Midbrain (tissue), 1 donor: ENCODE data around the gene ROBO1.

ENCODE experiments used
- DNase-seq: peaks from one replicate; lab custom pipeline; 2025; lab: John Stamatoyannopoulos, UW

The ROBO1 gene

DNA sequence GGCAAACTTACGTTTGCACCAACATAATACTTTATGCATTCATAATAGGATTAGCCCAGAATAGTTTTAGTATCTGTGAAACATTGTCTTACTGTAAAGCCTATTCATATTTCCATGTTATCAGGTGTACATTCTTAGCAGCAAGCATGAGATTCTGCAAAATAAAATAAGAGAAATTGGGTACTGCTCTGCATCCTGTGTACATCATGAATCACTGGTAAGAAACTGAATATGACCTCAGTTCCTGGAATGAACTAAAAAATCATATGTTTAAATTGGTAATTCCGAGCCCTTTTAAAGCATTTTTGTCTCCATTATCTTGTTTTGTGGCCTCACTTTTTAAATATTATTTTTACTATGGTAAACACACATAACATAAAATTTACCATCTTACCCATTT, 605.1 kb downstream of the ROBO1 start:
- no peak for DNase-seq

DNA sequence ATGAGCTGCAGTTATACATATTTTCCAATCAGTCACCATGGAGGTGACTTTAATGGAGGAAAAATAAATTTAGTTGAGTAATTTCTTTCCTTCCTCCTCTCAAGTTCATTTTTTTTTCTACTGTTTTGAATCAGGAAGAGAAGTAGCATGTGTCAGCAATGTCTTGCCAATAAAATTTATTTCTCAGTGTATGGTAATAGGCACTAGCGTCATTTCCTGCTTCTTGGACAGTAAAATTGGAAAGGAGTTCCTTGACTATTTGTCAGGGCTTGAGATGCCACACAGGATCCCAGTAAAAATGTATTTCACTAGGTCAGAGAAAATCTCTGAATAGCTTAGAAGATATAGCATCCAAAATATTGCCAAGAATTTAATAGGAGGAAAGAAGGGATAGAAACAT, 605.9 kb downstream of the ROBO1 start:
- DNase-seq: no peak

DNA sequence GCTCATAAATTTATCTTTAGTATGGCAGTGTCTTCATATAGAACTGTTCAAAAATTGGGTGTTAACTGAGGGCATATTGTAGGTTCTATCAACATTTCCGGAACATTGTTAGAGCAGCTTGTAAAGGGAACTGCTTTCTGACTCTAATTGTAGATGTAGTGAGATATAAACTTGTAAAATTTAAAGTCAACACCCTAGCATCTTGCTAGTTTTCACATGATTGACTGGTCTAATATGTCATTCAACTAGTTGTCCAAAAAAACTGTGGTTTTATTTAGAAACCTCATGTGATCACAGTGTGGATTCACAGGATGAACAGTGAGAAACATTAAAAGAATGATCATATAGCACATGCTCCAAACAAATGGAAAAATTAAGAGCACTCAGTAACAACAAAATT, 607.4 kb downstream of the ROBO1 start:
- no peak for DNase-seq

GRCh38 chr3:79159736-79160135, 608.1 kb downstream of the ROBO1 start:
- DNase-seq: no peak

DNA sequence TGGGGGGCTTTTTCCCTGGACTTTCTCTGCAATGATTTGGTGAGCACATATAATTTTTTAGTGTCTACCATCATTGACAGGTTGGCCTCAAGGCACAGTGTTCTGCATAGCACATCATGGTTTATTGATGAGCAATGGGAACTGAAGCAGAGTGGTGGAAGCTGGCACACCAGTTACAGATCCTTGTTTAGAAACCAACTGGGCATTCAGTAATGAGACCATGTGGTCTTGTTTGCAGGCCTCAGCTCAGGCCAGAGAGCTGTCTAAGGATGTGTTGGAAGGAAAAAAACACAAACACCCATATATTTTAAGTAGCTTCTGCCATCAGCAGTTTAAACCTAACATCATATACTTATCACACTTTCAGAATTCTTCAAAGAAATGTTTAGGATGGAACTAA, 610.6 kb downstream of the ROBO1 start:
- no peak for DNase-seq

DNA sequence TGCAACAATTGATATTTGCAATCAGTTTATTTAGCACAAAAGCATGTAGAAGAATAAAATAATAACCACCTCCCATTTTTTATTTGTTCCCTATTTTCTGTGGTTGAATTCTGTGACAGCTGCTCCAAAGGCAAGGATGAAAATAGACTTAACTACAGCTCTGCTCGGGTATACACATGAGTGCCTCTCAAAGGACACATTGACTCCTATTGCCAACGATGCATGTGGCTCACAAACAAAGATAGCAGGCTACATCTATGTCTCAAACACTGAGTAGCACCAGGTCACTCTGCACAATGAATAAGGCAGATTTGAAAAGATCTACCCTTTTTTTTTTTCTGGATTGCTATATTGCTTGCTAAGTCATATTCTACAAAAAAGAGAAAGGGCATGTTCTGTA, 612.9 kb downstream of the ROBO1 start:
- DNase-seq: no peak

GRCh38 chr3:79148786-79149185, 619.0 kb downstream of the ROBO1 start:
- no peak for DNase-seq

DNA sequence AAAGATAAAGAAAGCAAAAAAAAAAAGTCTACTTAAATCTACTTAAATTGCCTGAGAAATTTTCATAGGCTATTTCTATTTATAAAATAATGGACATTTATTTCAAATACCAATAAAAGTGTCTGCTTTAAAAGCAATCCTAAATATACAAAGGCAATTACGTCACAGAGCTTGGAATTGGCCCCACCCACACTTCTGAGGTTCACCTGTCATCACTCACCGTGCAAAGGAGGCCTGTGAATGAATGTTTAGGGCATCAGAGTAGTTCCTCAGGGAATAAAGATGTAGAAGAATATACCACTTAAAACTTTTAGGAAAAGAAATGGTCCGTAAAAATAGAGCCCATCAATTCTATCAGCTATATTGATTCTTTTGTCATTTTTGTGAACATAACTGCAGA, 621.8 kb downstream of the ROBO1 start:
- no peak for DNase-seq

- no peak for DNase-seq
Observed at GRCh38 chr3:79140708-79141107, 627.1 kb downstream of the ROBO1 start.

- DNase-seq: no peak
Observed at GRCh38 chr3:79139395-79140068, 628.3 kb downstream of the ROBO1 start.

DNA sequence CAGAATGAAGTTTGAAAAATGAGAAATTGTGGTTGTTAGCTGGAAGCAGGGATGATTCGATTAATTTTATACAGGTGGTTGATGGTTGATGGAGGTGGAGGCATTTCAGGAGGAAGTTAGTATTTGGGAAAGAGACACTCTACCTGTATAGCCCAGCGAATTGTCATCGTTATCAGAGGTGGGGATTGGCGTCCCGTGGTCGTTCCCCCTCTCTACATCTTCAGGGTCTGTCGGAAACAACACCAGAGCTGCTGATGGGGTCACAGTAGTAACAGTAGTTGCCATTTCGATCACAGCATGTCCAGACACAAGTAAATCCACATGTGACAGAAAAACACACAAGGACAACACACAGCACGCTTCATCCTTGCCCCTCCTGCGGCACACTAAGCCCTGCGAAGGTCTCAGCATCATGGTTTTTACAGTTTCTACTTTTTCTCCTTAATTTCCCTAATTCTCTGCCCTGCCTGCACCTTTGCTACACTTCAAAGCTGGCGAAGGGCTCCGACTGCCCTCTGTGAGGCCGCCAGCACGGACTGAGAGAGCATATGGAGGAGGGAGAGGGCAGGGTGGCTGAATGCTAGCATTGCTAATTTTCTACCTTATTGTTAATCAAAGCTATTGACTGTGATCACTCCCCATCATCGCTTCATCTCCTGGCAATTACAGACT, 642.3 kb downstream of the ROBO1 start:
- DNase-seq: no peak

GRCh38 chr3:79115458-79115857, 652.3 kb downstream of the ROBO1 start:
- DNase-seq: no peak

DNA sequence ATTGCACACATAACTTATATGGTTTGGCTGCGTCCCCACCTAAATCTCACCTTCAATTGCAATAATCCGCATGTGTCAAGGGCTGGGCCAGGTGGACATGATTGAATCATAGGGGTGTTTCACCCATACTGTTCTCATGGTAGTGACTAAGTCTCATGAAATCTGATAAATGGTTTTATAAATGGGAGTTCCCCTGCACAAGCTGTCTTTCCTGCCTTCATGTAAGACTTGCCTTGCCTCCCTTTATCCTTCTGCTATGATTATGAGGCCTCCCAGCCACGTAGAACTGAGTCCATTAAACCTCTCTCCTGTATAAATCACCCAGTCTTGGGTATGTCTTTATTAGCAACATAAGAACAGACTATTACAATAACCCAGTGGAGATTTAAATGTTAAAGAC, 653.9 kb downstream of the ROBO1 start:
- no peak for DNase-seq

DNA sequence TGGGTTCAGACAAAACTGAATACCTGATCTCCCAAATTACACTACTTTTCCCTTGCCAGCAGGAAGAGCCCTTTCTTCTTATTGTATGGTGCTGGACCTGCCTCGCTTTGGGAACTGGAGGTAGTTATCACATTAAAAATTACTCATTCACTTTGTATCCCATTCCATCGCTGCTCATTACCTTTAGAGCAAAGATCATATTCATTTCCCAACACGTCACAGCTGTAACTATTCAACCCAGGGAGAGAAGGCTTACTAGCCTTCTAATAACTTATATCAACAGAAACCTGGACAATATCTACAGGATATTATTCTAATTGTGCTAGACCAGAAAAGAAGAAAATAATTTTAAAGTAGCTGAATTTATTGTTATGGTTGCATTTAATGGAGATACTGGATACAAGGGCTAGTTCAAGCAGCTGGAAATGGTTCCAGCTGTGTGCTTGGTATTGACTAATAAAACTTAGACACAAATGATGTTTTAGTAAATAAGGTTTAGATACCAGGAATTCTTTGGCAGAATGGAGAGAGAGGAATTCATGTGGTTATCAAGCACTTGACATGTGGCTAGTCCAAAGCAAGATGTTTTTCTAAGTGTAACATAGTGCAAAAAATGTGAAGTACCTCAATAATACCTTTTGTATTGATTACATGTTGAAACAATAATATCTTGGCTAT, 656.3 kb downstream of the ROBO1 start:
- DNase-seq: no peak

GRCh38 chr3:79109754-79110153, 658.0 kb downstream of the ROBO1 start:
- no peak for DNase-seq

DNA sequence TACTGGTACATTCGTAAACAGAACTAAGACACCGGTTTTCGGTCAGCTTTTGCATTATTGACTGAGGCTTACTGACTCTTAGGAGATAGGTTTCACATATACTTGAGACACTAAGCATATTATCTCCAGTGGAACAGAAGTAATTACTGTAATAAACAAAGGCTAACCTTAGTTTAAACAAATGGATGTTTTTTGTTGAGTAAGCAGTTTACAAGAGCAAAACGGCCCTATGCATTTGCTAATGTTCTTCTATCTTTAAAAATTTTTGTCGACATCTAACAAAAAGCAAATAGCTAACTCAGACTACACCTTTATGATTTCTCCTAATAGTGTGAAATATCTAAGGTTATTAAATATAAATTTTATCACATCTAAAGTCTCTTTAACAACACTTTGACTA, 664.5 kb downstream of the ROBO1 start:
- DNase-seq: no peak

DNA sequence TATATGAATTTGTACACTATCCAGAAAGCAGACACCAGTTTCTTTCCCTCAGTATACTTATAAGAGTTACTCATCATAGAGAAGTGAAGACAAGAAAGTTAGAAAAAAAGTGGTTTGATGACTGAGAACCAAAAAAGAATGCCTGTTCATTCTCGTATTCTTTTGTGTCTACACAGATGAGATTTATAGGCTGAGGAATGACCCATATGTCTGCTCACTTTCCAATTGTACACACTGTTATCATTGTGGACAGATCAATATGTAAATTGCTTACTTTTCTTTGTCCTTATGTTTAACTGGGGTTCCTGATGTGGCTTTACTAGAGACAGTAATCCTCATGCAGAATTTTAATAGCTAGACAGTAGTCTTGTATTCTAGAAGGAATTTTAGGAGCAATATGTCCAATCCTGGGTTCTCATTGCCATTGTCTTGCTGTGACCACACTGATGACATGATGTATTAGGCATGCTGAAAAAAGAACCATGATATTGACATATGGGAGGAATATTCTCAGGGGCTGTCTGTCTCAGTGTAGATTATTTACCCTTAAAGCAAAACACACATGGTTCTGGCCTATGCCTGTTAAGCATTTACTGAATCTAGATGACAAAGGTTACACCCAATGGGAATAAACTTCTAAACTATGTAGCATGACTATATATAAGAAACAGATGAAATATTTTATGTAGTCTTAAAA, 669.7 kb downstream of the ROBO1 start:
- DNase-seq: no peak

DNA sequence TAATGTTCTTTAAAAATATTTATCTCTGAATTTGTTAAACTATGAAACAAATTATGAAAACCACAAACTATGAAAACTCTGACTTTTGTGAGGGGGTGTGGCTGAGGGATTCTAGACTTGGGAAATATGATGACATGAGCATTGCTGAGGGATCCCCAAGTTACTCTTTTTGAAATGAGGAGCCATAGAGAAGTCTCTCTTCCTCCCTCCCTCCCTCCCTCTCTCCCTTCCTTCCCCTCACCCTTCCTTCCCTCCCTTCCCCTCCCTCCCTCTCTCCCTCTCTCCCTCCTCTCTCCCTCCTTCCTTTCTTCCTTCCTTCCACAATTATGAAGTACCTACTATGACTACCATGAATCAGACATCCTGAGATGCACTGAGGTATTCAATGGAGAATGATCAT, 673.1 kb downstream of the ROBO1 start:
- no peak for DNase-seq

DNA sequence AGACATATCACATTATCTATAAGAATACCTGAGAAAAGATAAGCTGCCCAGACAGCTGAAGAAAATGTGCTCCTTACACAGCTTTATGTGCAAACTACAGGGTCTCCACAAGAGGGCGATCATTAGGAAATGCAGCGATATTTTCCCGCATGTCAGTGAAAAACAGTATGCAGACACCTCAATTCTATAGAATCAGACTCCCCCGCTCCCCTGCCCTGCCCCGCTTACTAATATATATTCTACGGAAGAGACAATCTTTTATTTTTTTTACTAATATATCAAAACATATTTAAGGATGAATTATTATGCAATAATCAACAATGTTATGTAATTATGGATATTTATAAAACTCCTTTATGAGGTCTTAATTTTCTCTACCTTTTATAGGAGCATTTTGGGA, 681.3 kb downstream of the ROBO1 start:
- DNase-seq: peak; percentile 43

GRCh38 chr3:79085171-79085570, 682.6 kb downstream of the ROBO1 start:
- no peak for DNase-seq

DNA sequence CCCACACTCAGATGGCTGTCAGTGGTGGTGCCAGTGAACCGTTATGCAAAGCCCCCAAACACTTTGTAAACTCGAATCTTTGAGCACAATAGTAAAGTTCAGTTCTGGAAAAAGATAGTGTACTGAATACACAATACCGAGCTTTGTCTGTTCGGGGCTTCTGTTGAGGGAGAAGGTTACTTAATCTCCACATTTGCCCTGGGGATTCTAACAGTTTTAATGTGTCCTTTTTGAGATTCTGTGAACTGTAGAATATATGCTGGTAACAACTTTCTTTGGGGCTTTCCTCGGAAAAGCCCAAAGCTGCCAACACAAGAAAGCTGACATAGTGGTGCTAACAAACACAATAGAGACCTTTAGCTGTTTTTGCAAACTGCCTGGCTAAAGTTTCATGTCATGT, 686.5 kb downstream of the ROBO1 start:
- peak; percentile 1 for DNase-seq

- no peak for DNase-seq
Observed at GRCh38 chr3:79074558-79074957, 693.2 kb downstream of the ROBO1 start.

- DNase-seq: no peak
Observed at GRCh38 chr3:79067734-79068133, 700.1 kb downstream of the ROBO1 start.
